Thoracic aorta (tissue), 2 donors: ENCODE measurements around the gene DDX47. TPM values are rescaled to one million over a fixed set of nuclear protein-coding genes. Genes with fewer than 3 reads are reported as not detected.
"Not testable (repeated sequence)": the region's sequence is repeated elsewhere in the genome, so short reads cannot be mapped to it uniquely, and the experiment has no call there.

Experiments
- ATAC-seq: fragments of 150-250 bp; one replicate; pipeline ENCODE4 v1.8.0; 2017; ENCODE audit warnings: low read depth; ENCODE audit not compliant: insufficient number of reproducible peaks, low FRiP score
- DNase-seq: peaks from one replicate; pipeline ENCODE4 v3.0.0-alpha.2; 2020; ENCODE audit warnings: low spot score
- H3K27ac ChIP-seq, 2 donors: fragments of 200-600 bp; sonication (generic); 1 replicate in 1 of 2; 2 replicates in 1 of 2; pipeline ENCODE4 v1.5.1; 2016; ENCODE audit warnings: mild to moderate bottlenecking in 2 of 2, moderate library complexity in 2 of 2
- H3K27me3 ChIP-seq: fragments of 200-600 bp; sonication (generic); replicated peaks from 2 replicates; pipeline ENCODE4 v1.6.0; 2016; ENCODE audit warnings: mild to moderate bottlenecking; ENCODE audit not compliant: insufficient read depth
- H3K36me3 ChIP-seq: fragments of 200-600 bp; sonication (generic); one replicate; pipeline ENCODE4 v1.5.1; 2016
- H3K4me1 ChIP-seq, 2 donors: fragments of 200-600 bp; sonication (generic); 1 replicate in 1 of 2; 2 replicates in 1 of 2; pipeline versions ENCODE4 v1.5.1 to v1.6.0; 2016; ENCODE audit warnings: low read depth in 2 of 2, mild to moderate bottlenecking in 1 of 2; ENCODE audit not compliant: control insufficient read depth in 1 of 2
- H3K4me3 ChIP-seq: fragments of 200-600 bp; sonication (generic); 2 replicates; pipeline ENCODE4 v1.5.1; 2016; ENCODE audit warnings: mild to moderate bottlenecking
- H3K9me3 ChIP-seq: fragments of 200-600 bp; sonication (generic); 2 replicates; pipeline ENCODE4 v1.5.1; 2016
- CTCF ChIP-seq: fragments of 200-600 bp; sonication (generic); IDR thresholded peaks from one replicate; pipeline ENCODE4 v1.5.1; 2019; ENCODE audit warnings: antibody characterized with exemption
- total RNA-seq, 2 donors: library from RNA; depleted of rRNA; stranded (reverse); fragments of >200 nt; gene quantifications; one replicate each; pipeline versions ENCODE4 v1.1.0 to v1.2.3, GENCODE V29; 2016

Gene DDX47
- total RNA-seq, 2 donors from 2014 or later, result 43.5 to 51.1 TPM

DNA sequence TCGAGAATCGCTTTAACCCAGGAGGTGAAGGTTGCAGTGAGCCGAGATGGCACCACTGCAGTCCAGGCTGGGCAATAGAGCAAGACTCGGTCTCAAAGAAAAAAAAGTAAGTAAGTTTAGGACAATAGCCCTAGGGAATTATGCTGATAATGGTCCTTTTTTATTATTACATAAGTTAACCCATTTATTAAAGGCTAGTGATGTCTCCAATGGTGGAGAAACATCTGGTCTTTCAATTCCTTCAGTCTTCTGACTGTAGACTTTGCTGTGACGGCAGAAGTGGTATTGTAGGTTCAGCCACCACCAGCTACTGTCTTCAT is 27.4 kb downstream of the DDX47 start:
- ATAC-seq (no peak), DNase-seq (no peak)
- Histone ChIP-seq H3K27ac (no peak overlapping the region), H3K36me3 (no peaks in the 10 kb centered on the region), H3K4me3 (no peak overlapping the region), H3K9me3 (no peaks in the 10 kb centered on the region), H3K27me3 (no peaks in the 10 kb centered on the region), H3K4me1 (peaks cover 0 to 26% of the 10 kb centered on the region in 2 donors)
- no peak for TF ChIP-seq CTCF

DNA sequence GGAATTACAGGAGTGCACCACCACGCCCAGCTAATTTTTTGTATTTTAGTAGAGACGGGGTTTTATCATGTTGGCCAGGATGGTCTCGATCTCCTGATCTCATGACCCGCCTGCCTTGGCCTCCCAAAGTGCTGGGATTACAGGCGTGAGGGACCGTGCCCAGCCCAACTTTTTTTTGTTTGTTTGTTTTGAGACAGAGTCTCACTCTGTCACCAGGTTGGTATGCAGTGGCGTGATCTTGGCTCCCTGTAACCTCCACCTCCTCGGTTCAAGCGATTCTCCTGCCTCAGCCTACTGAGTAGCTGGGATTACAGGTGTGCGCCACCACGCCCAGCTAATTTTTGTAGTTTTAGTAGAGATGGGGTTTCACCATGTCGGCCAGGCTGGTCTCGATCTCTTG is 28.3 kb downstream of the DDX47 start:
- not testable (repeated sequence) for H3K4me3 ChIP-seq, H3K27me3 ChIP-seq, H3K9me3 ChIP-seq, ATAC-seq, H3K36me3 ChIP-seq, H3K27ac ChIP-seq, DNase-seq
- peaks cover 0 to 26% of the 10 kb centered on the region in 2 donors for H3K4me1 ChIP-seq

DNA sequence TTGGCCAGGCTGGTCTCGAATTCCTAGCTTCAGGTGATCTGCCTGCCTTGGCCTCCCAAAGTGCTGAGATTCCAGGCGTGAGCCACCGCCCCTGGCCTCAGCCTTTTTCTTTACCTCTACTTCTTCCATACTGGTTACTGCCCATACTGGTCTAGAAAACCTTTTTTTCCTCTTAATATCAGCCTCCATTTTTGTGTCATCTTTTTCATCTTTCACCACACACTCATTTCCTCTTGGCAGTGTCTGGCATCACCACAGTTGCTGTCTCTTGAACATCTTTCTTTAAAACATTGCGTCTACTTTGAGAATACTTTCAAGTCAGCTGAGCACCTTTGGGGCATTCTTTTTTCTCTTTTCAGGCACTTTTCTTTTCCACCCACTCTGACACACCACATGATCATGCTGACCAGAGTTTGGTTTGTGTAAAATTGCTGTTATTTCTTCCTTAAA is 32.7 kb downstream of the DDX47 start:
- TF ChIP-seq CTCF, result no peak
- Histone ChIP-seq H3K27ac (no peak overlapping the region), H3K9me3 (no peaks in the 10 kb centered on the region), H3K4me1 (no peaks in the 10 kb centered on the region), H3K27me3 (no peaks in the 10 kb centered on the region), H3K36me3 (no peaks in the 10 kb centered on the region), H3K4me3 (no peak overlapping the region)
- ATAC-seq (no peak), DNase-seq (no peak)

- not testable (repeated sequence) for H3K27ac ChIP-seq, H3K27me3 ChIP-seq, ATAC-seq, H3K9me3 ChIP-seq, H3K4me3 ChIP-seq, H3K36me3 ChIP-seq, DNase-seq, H3K4me1 ChIP-seq
Observed at GRCh38 chr12:12846780-12847179, 33.6 kb downstream of the DDX47 start.

GRCh38 chr12:12853435-12853834 is 40.3 kb downstream of the DDX47 start:
- H3K4me3 ChIP-seq, result no peak overlapping the region
- H3K9me3 ChIP-seq, result no peaks in the 10 kb centered on the region
- no peaks in the 10 kb centered on the region for H3K27me3 ChIP-seq
- no peak for DNase-seq
- no peak for ATAC-seq
- H3K36me3 ChIP-seq, result no peaks in the 10 kb centered on the region
- TF ChIP-seq CTCF, result no peak
- no peak overlapping the region for H3K27ac ChIP-seq
- no peaks in the 10 kb centered on the region for H3K4me1 ChIP-seq

- ATAC-seq, result no peak
- no peaks in the 10 kb centered on the region for H3K36me3 ChIP-seq
Observed at GRCh38 chr12:12859690-12860089, 46.5 kb downstream of the DDX47 start.

More at GRCh38 chr12:12859690-12860089, 46.5 kb downstream of the DDX47 start:
- no peaks in the 10 kb centered on the region for H3K4me1 ChIP-seq
- H3K27ac ChIP-seq, result no peak overlapping the region
- DNase-seq, result no peak
- no peak for TF ChIP-seq CTCF
- H3K9me3 ChIP-seq, result no peaks in the 10 kb centered on the region
- H3K27me3 ChIP-seq, result no peaks in the 10 kb centered on the region
- no peak overlapping the region for H3K4me3 ChIP-seq
